Hypothalamus (tissue), 51 donors: ENCODE measurements around the gene SMAGP.
"Not testable (repeated sequence)": the region's sequence is repeated elsewhere in the genome, so short reads cannot be mapped to it uniquely, and the experiment has no call there.

Experiments
- DNase-seq, 51 donors: peaks; one replicate each; lab custom pipeline; 2025; lab: John Stamatoyannopoulos, UW

SMAGP gene

DNA sequence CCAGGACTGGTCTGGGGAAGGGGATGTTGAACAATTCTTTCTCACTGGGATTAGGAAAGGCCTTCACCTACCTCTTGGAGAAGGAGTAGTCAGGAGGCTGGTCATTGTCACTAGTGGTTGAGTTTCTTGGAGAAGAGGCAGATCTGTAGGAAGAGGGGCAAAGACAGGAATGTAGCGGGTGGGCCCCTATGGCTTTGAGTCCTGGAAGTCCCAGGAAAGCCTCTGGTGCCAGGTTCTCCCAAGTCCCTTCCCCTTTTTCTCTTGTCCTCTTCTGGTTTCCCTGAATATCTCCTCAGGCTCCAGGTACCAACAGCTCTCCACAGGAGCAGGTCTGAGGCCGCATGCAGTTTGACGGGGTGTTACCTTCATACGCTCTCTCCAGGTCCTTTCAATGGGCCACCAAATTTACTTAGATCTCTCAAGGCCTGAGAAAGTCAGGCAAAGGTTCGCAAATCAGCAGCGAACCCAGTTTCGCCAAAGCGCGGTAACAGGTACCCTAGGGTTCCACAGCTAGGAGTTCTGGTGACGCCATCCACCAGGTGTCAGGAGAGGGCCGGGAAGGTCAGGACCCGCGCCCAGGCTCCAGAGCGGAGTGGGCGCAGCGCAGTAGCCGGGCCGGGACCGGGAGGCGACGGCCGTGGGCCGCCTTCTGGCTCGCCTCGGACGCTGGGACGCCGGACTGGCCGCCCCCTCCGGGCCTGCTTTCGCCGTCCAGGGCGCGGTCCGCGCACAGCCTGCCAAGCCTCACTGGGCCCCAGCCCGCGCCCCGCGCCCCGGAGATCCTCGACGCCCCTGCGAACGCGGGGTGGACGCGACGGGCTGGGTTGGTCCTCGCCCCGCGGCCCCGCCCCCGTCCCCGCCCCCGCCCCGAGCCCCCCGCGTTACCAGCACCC lies 795 bp downstream of the SMAGP start:
- peak in 5 of 51 donors; percentile 6 to 14 (median 11) for DNase-seq

DNA sequence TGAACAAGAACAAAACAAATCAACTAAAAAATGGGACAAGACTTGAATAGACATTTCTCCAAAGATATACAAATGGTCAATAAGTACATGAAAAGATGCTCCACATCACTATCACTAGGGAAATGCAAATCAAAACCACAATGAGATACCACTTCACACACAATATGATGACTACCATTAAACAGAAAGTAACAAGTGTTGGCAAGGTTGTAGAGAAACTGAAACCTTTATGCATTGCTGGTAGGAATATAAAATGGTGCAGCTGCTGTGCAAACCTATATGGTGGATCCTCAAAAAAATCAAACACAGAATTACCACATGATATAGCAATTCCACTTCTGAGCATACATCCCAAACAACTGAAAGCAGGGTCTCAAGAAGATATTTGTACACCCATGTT lies 5.2 kb downstream of the SMAGP start:
- no peak for DNase-seq

DNA sequence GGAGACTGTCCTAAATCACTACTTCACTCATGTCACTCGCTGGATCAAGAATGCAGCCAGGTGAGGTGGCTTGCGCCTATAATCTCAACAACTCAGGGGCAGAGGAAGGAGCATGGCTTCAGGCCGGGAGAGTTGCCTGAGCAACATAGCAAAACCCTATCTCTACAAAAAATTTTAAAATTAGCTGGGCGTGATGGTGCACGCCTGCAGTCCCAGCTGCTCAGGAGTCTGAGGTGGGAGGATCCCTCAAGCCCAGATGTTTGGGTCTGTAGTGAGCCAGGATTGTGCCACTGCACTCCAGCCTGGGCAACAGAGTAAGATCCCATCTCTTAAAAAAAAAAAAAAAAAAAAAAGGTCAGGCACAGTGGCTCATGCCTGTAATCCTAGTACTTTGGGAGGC lies 5.9 kb downstream of the SMAGP start:
- no peak for DNase-seq

DNA sequence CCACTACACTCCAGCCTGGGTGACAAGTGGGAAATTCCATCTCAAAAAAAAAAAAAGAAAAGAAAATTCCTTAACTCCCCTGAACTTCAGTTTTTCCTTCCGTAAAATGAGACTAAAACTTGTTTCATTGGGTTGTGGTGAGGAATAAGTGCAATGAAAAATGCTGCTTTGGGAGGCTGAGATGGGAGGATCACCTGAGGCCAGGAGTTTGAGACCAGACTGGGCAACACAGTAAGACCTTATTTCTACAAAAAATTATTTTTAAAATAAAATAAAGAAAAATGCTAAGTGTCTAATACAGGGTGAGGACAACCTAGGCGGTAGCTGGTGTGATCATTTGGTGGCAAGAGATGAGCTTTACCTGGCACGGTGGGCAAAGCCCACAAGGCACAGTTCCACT lies 6.9 kb downstream of the SMAGP start:
- no peak for DNase-seq

DNA sequence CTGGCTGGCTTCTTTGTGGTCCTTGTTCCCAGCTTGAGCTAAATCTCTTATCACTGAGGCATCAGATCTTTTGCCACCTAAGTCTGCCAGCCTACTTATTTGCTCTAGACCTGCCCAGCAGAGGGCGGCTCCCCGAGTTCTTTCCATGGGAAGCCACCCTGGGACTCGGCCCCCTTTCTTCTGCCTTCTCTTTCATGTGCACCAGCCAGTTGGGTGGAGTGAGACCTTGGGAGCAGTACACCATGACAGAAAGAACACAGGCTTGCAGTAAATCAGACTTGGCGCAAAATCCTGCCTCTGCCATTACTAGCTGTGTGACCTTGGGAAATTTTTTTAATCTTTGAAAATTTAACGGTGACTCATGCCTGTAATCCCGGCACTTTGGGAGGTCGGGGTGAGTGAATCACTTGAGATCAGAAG lies 7.4 kb downstream of the SMAGP start:
- peak in 3 of 51 donors; percentile 7 to 25 (median 20) for DNase-seq

DNA sequence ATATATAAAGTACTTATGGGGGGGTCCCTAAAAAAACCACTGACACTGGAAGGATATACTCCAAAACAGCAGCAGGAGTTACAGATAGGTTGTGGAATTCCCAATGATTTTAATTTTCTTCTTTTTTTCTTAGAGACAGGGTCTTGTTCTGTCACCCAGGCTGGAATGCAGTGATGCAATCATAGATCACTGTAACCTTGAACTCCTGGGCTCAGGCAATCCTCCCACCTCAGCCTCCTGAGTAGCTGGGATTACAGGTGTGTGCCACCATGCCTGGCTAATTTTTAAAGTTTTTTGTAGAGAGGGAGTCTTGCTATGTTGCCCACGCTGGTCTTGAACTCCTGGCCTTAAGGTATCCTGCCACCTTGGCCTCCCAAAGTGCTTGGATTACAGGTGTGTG lies 10.6 kb downstream of the SMAGP start:
- not testable (repeated sequence) for DNase-seq

DNA sequence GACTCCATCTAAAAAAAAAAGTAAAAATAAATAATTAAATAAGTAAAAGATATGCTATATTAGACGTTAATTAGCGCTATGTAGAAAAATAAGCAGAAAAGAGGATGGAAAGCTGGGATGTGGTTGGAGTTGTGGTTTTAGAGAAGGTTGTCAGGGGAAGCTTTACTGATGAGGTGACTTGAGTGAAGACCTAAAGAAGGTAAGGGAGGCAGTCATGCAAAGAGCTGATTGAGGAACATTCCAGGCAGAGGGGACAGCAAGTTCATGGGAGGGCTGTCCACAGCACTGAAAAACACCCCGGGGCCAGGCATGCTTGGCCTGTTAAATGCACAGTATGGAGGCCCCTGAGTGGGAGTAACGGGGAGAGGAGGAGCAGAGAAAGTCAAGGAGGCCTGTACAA lies 15.7 kb downstream of the SMAGP start:
- no peak for DNase-seq

DNA sequence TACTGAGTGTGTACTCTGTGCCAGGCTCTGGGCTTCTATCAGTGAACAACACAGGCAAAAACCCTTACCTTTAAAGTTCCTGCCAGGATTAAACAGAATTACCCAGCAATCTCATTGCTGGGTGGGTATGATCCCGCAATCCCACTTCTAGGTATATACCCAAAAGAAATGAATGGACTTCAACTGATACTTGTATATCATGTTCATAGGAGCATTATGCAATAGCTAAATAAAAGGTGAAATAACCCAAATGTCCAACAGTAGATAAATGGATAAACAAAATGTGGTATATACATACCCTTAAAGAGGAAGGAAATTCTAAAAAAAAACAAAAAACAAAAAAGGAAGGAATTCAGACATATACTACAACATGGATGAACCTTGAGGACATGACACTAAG lies 16.9 kb downstream of the SMAGP start:
- no peak for DNase-seq

DNA sequence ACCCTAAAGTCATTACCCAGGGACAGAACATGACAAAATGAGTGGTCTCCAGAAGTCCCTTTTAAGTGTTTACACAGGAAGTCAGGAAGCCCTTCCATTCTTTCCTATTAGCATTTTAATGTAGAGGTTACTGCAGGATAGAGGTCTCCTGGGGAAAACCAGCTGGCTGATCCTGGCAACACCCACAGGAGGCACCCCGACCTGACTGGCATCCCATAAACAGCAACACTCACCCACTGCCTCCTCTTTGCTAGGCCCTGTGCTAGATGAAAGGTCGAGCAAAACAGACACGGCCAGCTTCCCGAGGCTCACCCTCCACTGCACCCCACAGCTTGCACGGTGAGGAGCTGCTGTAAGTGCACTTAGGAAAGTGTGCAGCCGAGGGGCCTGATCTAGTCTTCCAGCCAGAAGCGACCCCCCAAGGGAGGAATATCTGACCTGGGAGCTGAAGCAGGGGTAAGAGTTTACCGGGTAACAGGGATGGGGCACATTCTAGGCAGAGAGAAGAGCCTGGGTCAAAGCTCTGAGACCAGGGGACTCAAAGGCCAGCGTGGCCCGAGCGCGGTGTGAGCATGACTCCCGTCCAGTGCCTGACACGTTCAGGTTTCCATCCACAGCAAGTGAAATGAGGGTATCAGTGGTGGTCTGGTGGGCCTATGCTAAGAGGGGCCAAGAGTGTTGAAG lies 22.6 kb downstream of the SMAGP start:
- DNase-seq = no peak

DNA sequence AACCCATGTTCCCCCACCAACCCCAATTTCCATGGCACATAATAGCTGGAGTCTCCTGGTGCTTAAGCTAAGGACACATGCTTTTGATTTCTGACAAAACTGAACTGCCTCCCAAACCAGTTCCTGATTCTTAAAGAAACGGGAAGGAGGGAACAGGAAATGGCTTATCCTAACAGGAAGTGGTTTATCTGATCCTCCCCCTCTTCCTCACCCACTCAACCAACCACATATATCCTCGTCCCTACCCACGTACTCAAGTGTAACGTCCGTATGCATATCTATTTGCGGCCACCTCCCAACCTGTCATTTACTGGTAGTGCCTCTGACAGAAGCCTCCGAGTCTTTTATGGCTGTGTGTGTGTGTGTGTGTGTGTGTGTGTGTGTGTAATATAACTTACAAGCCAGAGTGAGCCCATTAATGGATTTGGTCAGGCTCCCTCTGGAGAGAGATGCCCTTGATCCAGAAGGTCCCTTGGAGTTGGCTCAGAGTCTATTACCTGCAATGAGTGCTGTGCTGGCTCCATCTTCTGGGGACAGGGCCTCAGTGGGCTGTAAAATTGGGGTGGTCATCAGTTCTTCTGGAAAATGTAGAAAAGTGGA lies 23.9 kb downstream of the SMAGP start:
- DNase-seq = peak in 1 of 51 donors; percentile 29

DNA sequence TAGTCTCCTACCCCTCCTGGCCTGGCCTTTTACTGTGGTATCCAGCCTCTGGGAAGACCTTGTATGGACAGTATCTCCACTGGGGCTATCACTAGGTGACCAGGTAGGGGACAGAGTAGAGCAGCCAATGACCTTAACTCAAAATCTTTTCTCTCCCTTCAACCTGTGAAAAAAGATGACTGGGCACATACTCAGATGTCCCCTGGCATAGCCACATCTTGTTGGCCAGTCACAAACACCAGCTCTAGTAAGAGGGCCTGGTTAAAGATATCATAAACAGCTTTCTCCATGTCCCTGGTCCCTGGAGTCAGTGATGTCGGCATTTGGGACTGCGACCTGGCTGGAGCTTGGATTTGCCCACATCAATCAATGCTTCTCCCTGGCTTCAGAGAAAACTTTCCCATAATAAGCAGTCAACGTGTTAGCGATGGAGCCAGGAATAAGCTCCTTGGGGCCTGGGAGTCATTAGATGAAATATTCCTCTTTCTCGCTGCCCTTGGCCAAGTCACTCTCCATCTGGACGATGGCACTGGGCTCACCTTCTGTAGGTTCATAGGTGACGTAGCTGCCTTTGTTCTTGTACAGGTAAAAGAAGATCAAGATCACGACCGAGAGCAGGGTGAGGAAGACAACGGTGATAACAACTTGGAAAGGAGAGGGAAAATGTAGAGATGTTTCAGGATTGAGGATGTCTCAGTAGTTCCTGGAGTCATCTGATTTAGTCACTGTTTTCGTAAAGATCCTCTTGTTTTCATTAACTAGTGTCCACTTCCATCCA lies 24.6 kb downstream of the SMAGP start:
- no peak for DNase-seq

DNA sequence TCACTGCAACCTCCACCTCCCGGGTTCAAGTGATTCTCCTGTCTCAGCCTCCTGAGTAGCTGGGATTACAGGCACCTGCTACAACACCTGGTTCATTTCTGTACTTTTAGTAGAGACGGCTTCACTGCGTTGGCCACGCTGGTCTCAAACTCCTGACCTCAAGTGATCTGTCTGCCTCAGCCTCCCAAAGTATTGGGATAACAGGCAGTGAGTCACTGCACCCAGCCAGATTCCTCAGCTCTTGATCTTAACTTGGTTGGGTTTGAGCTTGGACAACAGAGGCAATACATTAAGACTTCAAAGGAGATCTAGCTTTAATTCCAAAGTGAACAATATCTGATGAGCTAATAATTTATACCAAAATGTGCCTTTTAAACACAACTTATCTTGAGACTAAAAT lies 25.9 kb downstream of the SMAGP start:
- no peak for DNase-seq

DNA sequence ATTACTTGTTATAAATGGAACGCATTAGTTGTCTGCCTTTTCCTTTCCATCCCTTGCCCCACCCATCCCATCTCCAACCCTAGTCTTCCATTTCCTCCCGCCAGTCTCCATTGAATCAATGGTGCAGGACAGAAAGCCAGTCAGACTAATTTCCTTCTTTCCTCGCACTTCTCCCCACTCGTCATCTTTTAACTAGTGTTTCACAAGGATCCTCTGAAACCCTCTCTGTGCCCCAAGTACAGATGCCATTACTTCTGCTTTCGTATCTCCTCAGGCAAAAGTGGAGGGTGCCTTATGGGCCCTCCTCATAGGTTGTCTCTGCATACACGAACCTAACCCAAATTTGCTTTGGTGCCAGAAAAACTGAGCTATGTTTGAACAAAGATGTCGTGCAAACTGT lies 27.3 kb downstream of the SMAGP start:
- peak in 1 of 51 donors; percentile 17 for DNase-seq

DNA sequence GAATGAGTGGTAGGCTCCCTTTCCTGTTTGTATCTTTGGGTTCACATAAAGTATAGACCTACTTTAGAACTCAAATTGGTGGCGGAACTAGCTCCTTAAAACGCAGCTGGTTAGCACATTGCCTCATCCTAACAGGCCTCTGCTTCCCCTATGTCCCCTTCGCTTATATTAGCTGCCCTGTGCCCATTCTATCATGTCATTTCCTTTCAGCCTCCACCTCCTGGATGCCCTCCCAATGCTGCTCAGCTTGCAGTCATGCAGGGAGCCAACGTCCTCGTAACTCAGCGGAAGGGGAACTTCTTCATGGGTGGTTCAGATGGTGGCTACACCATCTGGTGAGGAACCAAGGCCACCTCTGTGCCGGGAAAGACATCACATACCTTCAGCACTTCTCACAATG lies 28.1 kb downstream of the SMAGP start:
- DNase-seq = no peak

DNA sequence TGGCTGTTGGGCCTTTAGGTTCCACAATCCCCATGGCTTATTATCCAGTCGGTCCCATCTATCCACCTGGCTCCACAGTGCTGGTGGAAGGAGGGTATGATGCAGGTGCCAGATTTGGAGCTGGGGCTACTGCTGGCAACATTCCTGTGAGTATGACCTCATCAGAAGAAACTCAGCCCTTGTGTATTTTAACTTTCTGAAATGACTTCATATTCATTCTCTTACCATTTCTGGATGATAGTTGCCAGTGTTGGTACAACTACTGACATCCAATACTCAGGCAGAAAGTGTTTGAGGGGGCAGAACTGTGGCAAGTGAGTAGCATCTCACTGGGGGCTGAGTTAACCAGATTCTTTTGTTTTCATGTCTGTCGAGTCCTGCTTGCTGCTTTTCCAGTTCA lies 29.2 kb downstream of the SMAGP start:
- no peak for DNase-seq

DNA sequence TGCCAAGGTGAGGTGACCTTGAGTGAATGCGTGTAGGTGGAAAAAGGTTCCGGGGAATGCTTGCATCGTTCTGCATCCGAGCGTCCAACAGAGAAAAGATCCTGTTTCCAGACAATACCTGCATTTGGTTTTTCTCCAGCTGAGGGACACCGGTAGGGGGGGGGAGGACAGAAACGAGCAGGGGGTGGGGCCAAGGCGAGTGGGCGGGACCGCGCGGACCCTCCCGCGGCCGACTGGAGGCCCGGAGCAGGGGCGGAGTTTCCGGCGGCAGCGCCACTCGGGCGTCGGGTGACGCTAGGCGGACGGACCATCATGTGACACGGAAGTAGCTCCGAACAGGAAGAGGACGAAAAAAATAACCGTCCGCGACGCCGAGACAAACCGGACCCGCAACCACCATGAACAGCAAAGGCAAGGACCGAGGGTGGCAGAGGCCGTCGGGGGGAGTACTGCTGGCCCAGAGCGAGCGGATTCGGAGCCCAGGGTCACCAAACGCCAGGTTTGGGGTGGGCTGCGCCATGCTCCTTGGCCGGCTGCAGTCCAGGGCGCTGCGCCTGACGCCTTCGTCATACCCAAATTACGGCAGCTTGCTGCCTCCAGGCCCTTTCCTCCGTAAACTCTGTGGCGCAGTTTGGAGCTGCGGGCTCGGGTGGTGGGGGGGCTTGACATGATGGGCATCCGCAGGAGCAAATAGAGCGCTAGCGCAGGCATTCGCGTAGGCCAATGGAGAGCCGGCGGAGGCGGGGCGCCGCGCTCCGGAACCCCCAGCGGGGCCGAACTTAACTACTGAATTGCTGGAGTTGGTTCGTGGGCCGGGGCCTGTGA lies 31.5 kb downstream of the SMAGP start, which contains the start of gene DAZAP2:
TSS of gene DAZAP2 (plus strand) at position 317 of the 825 bp plus-strand sequence. CDS start at position 399, 82 bp downstream.
- DNase-seq = peak; percentile 41 to 97 (median 90)

DNA sequence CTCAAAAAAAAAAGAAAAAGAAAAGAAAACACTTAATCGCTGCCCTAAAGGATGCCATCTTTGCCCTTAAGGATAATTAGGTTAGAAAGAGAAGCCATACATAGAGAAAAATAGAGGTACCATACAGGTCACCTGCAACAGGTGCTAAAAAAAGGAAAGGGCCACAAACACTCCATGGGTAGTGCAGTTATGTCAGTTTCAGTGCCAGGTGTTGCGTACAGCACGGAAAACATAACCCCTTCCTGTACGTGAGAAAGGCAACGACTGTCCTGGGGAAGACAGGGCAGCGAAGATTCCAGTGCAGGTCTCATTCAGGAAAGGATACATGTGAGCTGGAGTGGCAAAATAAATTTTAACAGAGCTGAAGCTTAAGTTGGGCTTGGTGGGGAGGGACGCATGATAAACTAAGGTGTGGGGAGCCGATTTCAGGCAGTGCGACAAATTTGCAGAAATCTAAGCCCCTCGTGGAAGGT lies 32.1 kb downstream of the SMAGP start:
- DNase-seq = peak in 1 of 51 donors; percentile 43

DNA sequence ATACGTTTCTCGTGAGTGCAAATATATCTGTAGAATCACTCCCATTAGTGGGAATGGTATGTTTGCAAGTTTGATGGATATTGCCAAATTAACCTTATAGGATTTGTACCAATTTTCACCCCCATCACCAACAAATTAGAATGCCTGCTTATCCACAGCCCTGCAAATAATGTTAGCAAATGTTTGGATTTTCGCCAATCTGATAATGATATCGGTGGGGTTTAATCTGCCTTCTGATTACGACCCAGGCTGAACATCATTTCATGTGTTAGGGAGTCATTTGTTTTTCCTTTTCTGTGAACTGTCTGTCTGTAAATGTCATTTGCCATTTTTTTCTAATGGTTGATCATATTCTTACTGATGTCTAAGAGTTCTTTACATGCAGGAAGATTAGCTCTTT lies 35.7 kb downstream of the SMAGP start:
- DNase-seq = no peak

DNA sequence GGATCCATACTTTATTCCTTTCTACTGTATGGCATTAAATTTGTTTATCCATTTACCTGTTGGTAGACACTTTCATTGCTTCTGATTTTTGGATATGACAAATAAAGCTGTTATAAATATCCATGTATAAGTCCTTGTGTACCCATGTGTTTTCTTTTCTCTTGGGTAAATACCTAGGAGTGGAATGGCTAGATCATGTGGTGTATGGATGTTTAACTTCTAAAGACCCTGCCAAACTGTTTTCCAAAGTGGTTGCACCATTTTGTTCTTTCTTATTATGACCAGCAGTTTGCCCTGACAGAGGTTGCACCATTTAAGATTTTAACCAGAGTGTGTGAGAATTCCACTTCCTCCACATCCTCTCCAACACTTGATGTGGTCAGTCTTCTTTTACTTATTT lies 37.6 kb downstream of the SMAGP start:
- no peak for DNase-seq
